ENCODE measurements around the gene GPALPP1.

DNA sequence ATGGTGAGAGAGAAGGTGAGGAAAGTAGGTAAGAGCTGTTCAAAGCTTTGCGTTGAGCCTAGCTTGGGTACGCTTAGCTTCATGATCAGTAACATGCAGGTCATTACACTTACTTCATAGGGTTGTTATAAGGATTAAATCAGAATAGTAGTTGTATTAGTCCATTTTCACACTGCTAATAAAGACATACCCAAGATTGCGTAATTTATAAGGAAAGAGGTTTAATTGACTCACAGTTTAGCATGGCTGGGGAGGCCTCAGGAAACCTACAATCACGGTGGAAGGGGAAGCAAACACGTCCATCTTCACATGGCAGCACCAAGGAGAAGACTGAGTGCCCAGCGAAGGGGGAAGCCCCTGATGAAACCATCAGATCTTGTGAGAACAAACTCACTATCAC, 21.9 kb downstream of the GPALPP1 start:
- TF ChIP-seq CTCF (IDR thresholded peaks at IDR 0.05) = no peak
- TF ChIP-seq RAD21 (IDR thresholded peaks at IDR 0.05; ENCODE audit: low read length) = no peak
- no peak for TF ChIP-seq MAX (IDR thresholded peaks at IDR 0.05; ENCODE audit: low read depth)
- no peak for TF ChIP-seq REST (IDR thresholded peaks at IDR 0.05; ENCODE audit: low read depth, low read length)
- no peak for TF ChIP-seq NFIC (IDR thresholded peaks at IDR 0.05; ENCODE audit: borderline replicate concordance)
- TF ChIP-seq RCOR1 (IDR thresholded peaks at IDR 0.05; ENCODE audit: low read length) = no peak
- TF ChIP-seq EP300 (IDR thresholded peaks at IDR 0.05; ENCODE audit: borderline replicate concordance in 1 of 2, low read depth in 1 of 2, low read length in 1 of 2) = no peak
- no peak for TF ChIP-seq JUND (IDR thresholded peaks at IDR 0.05)
- TF ChIP-seq CHD2 (IDR thresholded peaks at IDR 0.05; ENCODE audit: low read length, partially characterized antibody) = no peak
